Activated CD8-positive, alpha-beta memory T cell treated with anti-CD3 and anti-CD28 coated beads, Interleukin-2, amount 50 U/mL, for 1 hour (primary cell): ENCODE measurements around the gene STRC.
"Not testable (repeated sequence)": the region's sequence is repeated elsewhere in the genome, so short reads cannot be mapped to it uniquely, and the experiment has no call there.

Experiments used
- DNase-seq: peaks from one replicate; pipeline ENCODE4 v3.0.0-alpha.2; 2020; ENCODE audit errors: extremely low read depth

The STRC gene

DNA sequence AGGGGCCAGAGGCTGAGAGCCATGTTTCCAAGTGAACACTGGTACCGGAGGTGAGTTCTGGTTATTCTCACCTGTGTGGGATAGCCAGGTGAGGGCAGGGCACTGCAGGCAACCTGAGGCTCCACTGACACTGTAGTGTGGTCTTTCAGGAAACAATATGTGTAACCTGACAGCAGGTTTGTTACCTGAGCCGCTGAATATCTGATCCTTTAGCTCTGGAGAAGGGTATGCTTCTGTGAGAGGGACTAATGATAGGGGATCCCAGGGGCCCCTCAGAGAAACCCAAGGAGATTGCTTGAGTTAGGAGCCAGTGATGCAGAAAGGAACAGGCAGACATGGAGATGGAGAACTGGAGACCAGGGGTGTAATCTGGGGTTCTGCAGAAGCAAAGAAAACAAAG, at the start of gene STRC:
Gene STRC (minus strand): TSS at position 101 of the 400 bp plus-strand sequence. CDS start 78 bp downstream, at position 23.
- DNase-seq: not testable (repeated sequence)

DNA sequence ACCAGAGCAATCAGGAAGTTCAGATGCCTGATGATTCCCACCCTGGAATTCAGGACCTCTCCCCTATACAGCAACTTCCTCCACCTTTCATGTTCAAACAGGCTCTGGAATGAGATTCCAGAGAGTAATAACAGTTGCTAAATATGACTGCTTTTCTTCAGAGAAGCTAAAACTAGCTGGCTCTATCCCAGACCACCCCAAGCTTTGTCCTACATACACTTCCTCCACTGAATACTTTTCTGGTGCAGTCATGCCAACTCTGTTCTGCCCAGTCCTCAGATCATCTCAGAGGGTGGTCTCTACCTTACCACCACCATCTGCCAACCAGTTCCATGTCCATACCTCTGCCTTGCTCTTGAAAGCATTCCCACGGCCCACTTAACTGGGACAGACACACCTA, 47.6 kb upstream of the STRC start:
- not testable (repeated sequence) for DNase-seq

DNA sequence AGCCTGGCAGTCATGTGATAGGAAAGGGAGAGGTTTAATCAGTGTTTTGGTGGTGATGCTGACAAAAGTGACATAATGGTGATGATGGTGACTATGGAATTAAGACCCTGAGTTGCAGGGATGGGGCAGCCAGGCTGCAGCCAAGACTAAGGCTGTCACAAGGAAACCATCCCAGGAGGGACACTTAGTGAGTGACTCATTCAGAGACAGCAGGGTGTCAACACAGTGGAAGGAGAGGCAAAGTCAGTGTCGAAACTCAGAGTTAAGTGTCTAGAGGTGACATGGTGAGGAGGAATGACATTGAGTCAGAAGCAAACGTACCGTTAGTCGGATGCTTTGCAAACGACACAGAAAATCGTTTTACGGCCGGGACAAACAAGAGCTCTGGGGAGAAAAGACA, 44.7 kb upstream of the STRC start:
- not testable (repeated sequence) for DNase-seq

DNA sequence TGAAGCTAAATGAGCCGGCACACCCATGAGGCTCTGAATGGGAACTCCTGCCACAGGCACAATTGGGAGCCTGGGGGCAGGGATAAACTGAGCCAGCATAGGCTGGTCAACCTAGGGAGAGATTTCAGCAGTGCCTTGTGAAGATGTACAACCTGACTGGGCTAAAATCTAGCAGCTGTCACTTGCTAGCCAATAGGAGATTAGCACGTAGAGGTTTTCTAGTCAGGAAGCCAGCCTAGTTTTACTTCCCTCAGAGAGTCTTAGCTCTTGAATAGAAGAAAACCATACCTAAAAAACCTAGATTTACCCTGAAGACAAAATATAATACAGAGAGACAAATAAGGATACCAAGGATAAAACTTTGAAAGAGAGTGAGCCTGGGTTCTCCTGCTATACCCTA, 43.7 kb upstream of the STRC start:
- DNase-seq: not testable (repeated sequence)

DNA sequence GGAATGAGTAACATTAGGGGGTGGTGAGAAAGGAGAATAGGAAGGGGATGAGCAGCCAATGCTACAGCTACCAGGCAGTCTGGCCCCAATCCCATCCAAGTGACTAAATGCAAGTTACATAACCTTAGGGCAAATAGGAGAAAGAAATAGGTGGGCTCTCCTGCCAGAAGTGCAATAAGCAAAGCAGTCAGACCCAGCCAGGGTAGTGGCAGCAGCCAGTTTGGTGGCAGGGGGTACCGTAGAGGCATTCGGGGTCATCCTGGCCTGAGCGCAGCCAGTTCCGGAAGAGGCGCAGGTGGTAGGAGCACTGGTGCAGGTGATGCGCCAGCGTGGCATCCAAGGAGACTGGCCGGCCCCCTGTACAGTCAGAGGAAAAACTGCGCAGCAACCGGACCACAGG, 41.1 kb upstream of the STRC start:
- not testable (repeated sequence) for DNase-seq

DNA sequence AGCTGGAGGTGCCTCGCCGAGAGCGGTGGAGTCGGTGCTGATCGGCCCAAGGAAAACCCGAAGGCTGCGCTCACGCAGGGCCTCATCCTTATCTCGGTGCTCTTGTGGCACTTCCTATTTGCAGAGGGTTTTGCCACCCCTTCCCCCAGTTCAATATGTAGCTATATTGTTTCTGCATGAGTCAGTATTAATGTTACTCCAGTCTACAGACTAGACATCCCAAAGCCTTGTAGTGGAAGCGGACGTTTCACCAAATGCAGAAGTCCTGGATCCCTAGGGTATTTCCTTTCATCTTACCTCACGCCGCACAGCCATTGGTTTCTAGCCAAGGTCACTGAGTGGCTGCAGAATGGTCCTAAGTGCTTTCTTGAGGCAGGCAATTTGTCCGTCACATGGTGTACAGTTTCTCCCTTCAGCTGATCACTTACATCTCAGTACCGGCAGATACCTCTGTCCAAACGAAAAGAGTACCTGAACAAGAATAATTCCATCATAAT, 30.9 kb upstream of the STRC start:
- not testable (repeated sequence) for DNase-seq

DNA sequence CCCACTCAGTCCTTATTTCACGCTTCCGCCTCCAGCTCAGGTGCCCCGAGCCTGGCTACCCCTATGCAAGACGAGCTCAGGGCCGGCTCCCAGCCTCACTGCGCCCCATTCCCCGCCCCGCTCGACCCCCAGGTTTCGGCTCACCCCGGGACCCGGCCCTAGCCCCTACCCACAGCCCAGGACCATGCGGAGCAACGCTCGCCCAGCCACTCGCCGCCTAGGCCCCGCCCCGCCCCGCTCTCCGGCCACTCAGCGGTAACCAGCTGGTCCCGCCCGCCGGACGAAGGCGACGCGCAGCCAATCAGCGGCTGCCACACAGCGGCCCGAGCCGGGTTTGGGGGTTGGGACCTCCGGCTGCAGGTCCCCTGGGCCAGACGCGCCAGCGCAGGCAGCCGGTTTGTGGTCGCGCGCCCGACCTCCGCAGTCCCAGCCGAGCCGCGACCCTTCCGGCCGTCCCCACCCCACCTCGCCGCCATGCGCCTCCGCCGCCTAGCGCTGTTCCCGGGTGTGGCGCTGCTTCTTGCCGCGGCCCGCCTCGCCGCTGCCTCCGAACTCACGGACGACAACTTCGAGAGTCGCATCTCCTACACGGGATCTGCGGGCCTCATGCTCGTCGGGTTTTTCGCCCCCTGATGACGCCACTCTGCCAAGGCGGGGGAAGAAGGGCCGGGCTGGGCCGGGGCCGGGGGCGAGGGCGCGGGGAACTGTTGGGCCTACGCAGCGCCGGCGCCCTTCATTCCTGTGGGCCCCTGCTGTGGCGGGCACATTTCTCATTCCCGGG, 30.2 kb upstream of the STRC start, which contains the start of gene CATSPER2:
Gene CATSPER2 (minus strand): TSS at position 196 of the 781 bp plus-strand sequence. CDS start 783 bp downstream, outside the sequence.
- no peak for DNase-seq

DNA sequence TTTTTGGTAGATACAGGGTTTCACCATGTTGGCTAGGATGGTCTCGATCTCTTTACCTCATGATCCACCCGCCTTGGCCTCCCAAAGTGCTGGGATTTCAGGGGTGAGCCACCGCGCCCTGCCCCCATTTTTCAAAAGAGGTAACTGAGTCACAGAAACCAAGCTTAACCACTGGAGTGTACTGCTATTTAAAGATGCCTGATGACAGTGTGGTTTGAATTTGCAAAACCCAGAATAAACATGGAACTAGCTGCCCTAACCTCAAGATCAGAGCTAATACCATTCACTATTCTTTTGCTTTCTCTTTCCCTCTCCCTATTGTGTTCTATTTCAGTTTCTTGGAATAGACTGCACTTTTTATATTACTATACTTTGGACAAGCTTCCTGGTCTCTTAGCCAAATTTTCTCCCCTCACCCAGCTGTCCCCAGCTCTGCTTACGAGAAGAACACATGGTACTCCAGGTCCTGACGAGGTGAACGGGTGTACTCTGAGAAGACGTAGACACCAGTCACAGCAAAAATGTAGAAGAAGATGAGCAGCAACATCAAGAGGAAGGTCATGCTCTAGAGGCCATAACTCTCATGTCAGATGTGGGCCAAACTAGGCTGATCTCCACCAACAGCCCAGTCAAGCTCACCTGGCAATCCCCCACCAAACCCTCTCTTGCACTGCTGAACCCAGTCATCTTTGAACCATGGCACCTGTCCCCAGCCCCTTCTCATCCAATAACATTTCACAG, 20.0 kb upstream of the STRC start:
- not testable (repeated sequence) for DNase-seq

DNA sequence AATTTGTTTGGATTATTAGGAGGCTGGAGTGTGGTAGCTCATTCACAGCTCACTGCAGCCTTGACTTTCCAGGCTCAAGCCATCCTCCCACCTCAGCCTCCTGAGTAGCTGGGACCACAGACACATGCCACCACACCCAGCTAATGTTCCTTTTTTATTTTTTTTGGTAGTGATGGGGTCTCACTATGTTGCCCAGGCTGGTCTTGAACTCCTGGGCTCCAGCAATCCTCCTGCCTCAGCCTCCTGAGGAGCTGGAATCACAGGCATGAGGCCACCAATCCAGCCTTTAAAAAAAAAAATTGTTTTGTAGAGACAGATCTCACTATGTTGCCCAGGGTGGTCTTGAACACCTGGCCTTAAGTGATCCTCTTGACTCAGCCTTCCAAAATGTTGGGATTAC, 8.3 kb upstream of the STRC start:
- not testable (repeated sequence) for DNase-seq

DNA sequence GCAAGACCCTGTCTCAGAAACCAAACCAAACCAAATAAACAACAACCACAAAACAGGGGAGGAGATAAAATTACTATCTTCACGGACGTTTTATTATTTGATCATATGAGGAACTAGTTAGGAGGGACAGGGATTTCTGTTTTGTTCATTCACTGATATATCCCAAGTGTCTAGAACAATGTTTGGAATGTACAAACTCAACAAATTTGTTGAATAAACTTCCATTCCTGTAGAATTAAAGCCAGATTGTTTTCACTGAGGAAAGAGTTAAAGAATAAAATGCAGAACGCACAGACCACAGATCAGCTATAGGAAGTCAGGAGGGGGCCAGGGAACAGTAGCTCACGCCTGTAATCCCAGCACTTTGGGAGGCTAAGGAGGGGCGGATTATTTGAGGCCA, 6.5 kb upstream of the STRC start:
- no peak for DNase-seq

DNA sequence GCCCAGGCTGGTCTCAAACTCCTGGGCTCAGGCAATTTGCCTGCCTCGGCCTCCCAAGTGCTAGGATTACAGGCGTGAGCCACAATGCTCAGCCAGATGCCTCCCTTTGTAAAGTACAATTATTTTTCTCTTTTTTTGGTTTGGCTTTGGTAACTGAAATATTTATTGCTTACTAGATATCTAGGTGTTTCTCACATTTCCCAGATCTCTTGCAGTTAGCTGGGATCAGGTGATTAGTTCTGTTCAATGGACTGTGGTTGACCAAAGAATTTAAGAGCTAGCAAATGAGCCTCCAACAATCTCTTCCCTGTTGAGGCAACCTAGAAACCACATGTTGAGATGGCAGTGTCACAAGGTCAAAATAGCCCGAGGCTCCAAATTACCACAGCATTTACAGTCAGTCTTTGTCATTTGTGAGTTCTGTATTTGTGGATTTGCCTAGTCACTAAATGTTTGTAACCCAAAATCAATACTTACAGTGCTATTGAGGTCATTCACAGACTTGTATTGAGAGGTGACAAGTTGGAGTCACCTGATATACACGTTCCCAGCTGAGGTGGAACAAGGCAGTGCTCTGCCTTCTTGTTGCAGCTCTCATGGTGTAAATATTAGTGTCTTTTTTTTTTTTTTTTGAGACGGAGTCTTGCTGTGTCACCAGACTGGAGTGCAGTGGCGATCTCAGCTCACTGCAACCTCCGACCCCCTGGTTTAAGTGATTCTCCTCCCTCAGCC, 3.6 kb upstream of the STRC start:
- not testable (repeated sequence) for DNase-seq

DNA sequence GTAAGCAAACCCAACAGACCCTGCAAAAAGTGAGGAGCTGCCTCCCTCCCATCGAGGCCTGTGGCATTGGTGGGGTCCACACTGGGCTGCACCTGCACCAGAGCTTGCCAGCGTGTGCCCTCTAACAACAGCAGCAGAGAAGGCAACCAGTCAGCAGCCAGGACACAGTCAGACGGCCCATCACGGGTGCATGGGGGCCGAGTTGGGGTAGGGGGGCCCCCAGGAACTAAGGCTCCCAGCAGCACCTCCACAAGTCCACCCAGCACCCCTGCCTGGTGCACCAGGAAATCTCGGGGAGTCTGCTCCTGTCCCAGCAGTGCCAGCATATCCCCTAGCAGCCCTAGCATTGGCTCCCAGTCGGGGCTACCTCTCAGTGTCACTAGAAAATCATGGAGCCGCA, 850 bp downstream of the STRC start:
- DNase-seq: not testable (repeated sequence)

DNA sequence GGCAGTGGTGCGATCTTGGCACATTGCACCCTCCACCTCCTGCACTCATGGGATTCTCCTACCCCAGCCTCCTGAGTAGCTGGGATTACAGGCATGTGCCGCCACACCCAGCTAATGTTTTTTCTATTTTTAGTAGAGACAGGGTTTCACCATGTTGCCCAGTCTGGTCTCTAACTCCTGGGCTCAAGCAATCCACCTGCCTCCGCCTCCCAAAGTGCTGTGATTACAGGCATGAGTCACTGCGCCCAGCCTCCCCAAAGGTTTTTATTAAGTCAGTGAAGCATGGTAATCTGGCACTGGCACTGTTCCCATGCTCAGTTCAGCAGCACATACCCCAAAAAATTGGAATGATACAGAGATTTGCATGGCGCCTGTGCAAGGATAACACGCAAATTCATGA, 16.4 kb downstream of the STRC start:
- DNase-seq: not testable (repeated sequence)

DNA sequence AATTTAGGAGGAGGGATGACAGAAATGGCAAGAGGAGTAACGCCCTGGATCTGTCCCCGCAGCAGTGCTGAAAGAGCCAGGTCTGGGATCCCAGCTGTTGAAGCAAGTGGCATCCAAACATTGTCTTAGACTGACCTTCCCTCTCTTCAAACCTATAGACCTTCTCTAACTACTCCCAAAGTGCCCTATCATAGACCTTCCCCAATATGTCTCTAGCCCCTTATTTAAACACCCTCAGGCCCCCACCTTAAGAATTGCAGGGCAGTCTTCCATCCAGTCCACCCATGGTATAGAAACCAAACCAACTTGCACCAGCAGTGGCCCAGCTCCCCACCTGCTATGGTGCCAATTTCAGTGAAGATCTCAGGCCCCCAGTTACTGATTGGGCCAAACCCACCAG, 18.4 kb downstream of the STRC start:
- not testable (repeated sequence) for DNase-seq

DNA sequence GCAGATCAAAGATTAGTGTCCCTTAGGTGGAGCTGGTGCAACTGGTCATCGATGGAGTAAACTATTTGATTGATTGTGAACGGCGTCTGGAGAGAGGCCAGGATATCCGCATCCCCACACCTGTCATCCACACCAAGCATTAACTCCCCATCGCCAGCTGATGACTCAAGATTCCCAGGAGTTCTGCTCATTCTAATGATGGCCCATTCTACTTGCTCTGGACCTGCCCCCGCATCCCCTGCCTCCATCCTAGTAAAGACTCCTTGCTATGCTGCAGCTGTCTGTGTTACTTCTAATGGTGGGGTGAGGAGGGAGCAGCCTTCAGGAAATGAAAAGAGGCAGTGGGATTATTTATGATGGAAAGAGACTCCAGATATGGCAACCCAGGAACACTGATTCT, 19.5 kb downstream of the STRC start:
- not testable (repeated sequence) for DNase-seq

DNA sequence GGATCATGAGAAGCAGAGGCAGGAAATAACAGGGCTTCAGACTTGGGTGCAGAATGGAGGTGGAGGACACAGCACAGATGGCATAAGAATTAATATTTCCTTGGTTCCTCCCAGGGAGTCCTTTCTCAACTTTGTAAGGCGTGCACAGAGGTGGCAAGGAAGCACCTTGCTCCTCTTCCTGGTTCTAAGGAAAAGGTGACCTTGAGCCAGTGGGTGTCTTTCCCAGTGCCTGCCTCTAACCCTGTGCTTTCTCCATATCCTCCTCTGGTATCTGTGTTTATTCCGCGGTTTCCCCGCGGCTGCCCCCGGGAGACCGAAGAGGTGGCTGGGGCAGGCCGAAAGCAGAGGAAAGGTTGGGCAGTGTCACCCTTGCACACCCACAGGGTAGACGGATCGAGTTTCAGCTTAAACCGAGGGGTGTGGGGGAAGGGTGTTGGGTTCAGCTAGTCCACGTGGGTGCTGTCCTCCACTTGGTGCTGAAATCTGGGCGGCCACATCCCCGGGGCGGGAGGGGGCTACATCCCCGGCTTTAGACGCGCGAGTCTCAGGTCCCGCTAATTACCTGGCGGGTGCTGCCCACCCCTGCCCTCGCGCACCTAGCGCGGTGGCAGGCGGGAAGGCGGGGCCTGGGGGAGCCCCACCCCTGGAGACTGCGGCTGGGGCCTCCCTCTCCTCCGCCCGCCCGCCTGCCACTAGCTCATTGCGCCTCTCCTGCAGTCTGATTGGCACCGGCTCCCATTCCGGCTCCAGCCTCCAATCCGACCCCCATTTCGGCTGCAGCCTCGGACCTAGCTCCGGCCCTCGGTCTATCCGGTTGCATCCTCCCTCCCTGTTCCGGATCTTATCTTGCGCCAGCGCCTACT, 25.0 kb downstream of the STRC start, which contains the start of gene CKMT1B:
Gene CKMT1B (plus strand): TSS at position 700 of the 863 bp plus-strand sequence. CDS start 192 bp downstream, outside the sequence.
- DNase-seq: not testable (repeated sequence)

DNA sequence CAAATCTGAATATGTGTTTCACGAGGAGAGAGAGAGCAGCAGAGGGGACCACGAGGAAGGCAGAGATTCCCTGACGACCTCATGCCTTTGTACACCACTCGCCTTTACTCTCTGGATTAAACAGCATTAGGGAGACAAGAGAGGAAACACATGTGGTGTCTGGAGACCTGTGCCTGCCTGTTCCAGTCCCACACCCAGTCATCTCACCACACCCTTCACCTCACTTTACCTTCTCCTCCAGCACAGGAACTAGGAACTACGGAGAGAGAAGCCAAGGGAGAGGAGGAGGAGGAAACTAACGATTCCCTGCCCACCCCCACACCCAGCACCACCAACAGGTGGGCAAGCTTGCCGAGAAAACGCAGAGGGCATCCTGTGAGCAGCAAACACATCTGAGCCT, 25.8 kb downstream of the STRC start:
- not testable (repeated sequence) for DNase-seq

DNA sequence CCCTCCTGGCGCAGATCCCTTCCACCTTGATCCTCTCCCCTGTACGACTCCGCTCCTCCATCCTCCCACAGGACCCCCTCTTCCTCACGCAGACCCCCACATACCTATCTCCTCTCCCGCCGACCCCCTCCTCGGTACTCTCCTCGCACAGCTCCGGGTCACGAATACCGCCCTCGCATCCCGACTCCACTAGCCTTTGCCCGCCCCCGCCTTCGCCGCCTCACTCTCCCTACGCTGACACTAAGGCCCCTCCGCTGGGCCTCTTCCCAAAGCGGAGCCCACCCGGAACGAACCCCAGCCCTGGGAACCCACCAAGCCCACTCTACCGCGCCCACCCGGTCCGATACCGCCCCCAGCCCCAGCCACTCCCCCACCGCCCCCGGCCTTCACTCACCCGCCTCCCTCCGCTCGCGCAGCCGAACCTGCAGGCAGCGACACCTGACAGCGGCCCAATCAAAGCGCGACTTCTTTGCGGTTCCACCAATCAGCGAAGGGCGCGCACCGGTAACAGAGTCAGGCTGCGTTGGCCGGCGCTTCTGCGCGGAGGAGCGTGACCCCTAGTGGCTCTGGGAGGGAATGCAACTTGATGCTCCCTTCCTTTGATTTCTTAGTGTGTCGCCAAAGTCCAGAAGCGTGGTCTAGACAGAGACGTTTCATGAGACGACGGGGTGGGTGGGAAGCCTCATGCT, 28.7 kb downstream of the STRC start, which contains the start of gene PPIP5K1:
Gene PPIP5K1 (minus strand): TSS at position 431 of the 689 bp plus-strand sequence. CDS start 5,704 bp downstream, outside the sequence.
- DNase-seq: not testable (repeated sequence)

DNA sequence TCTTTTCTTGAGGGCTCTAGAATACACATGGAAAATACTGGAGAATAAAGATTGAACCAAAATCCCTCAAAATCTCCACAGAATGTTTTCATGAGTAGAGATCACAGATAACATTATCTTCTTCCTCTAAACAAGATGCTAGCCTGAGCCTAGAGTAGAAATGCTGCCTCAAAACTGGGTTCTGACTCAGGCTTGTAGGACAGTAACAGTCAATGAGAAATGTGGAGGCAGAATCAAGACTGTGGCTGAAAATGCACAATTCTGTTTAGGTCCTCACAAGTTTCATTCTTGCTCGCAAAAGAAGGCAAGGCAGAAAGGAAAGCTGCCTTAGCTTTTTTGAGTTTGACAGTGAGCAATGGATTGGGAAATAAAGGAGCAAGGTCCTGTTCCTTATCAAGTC, 44.0 kb downstream of the STRC start:
- DNase-seq: not testable (repeated sequence)

DNA sequence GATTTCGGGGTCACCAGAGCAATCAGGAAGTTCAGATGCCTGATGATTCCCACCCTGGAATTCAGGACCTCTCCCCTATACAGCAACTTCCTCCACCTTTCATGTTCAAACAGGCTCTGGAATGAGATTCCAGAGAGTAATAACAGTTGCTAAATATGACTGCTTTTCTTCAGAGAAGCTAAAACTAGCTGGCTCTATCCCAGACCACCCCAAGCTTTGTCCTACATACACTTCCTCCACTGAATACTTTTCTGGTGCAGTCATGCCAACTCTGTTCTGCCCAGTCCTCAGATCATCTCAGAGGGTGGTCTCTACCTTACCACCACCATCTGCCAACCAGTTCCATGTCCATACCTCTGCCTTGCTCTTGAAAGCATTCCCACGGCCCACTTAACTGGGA, 52.0 kb downstream of the STRC start:
- DNase-seq: not testable (repeated sequence)
